GM18868 (cell line): ENCODE measurements around the gene PRDX1.

Source experiments
- ATAC-seq: cut with Tn5 transposase; IDR thresholded peaks from one replicate; pipeline ENCODE4 v1.9.1; 2021; ENCODE audit warnings: mild to moderate bottlenecking, moderate library complexity; ENCODE audit not compliant: unreplicated experiment

Gene PRDX1

DNA sequence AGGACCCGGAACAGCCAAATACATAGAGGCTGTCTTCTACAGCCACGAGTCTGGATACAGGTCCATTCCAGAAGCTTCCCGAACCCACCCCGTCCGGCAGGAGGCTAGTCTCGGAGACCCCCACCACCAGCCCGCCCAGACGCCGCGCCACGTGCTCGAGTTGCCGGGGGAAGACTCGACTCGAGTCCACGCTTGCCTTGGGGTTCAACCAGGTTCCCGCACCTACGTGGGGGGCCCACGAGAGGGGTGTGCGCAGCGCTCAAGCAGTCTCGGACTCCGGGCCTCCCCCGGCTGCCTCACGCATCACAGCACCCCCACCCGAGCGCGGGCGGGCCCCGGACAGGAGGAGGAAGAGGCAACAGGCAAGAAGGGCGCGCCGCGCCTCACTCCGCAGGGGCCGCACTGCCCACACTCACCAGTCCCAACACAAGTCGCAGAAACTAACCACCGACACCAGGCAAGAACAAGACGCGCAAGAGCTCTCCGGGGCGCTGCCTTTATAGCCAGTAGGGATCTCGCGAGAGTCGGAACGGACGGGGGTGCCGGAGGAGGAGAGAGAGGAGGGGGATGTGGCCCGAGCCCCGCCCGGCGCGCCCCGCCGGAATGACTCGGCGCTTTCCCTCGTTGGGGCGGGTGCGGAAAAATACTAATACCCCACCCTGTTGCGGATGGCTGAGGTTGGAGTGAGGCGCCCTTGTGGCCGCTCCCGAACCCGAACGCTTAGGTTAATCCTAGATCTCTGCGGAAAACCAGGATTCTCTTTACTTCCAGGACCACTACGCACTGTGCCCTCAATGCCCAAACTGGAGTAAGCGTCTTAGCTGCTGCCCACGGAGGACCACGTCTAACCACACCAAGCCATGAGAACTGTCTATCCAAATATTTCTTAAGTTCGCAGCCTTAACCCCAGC, at the start of gene PRDX1:
Gene PRDX1, minus strand, starts transcription at position 472 of the 911 bp plus-strand sequence. CDS start 2,841 bp downstream, outside the sequence.
- peak; percentile 76 for ATAC-seq

DNA sequence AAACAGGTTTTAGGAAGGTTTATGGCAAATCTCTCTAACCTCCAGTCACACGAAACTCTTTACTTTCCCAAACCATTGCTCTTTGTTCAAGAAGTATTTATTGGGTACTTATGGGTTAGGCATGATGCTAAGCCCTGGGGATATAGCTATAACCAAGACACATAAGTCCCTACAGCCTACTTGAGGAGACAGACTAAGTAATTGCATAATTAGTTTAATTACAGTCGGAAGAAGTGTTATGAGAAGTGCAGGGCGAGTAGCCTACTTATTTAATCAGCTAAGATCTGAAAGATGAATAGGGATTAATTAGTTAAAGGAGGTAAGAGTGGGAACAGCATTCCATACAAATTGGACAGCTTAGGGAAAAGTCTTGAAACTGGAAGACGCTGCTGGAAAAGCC, 48.9 kb upstream of the PRDX1 start:
- ATAC-seq, result no peak

DNA sequence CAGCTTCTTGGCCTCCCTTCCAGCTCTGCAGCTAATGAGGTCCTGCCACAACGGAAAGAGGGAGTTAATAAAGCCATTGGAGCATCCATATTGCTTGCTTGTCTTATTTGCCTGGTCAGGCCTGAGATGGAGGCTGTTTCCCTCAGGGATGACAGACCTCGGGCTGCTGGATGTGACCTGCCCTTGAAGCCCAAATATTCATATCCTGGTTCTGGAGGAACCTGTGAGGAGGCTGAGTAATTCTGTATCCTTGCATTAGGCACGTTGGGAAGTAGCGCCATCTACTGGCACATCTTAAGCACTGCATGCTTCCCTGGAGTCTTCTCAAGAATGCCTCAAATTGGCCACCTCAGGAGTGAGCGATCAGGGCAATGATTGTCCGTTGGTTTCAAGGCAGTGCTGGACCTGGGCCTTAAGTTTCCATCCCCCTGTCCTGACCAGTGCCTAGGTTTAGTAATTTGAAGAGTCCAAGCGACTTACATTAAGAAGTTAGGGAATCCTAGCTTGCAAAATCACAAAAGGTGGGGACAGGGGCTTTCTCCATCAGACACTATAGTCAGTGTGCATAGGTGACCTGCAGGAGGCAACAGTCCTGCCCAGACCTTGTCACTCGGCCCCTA, 48.4 kb upstream of the PRDX1 start:
- no peak for ATAC-seq

DNA sequence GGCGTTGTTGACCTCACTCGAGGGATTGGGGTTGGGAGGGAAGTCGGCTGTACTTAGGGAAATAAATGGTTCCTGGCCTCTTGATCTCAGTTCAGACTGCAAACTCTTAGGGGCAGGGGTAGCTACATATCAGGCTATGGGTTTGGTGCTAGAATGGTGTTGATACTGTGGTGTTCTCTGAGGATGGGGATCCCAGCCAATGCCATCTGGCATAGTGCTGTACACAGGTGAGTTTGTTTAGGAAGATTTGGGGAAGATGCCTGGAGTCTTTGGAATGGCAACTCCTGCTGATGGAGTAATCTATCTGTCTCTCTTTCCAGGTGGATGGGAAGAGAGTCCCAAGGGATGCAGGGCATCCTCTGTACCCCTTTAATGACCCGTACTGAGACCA, 47.9 kb upstream of the PRDX1 start:
- no peak for ATAC-seq

DNA sequence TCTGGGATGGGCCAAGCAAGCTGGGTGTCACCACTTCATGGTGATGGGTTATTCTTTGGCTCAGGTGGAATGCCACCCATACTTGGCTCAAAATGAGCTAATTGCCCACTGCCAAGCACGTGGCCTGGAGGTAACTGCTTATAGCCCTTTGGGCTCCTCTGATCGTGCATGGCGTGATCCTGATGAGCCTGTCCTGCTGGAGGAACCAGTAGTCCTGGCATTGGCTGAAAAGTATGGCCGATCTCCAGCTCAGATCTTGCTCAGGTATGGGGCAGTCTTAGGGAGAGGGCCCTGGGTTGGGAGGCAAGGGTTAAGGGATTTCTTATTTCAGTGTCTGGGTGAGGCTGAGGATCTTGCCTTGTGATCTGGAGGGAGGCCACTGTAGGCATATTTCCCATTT, 46.7 kb upstream of the PRDX1 start:
- ATAC-seq, result no peak

DNA sequence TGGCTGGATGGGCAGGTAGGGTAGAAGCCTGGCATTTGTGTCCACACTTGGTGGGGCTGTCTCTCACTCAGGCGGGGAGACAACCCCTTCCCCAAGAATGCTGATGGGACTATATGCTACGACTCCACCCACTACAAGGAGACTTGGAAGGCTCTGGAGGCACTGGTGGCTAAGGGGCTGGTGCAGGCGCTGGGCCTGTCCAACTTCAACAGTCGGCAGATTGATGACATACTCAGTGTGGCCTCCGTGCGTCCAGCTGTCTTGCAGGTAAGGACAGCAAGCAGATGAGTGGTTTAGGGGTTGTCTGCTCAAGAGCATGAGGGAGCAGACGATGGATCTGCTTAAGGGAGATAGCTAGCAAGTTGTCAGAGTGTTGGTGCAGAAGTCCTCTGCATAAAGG, 46.2 kb upstream of the PRDX1 start:
- no peak for ATAC-seq

DNA sequence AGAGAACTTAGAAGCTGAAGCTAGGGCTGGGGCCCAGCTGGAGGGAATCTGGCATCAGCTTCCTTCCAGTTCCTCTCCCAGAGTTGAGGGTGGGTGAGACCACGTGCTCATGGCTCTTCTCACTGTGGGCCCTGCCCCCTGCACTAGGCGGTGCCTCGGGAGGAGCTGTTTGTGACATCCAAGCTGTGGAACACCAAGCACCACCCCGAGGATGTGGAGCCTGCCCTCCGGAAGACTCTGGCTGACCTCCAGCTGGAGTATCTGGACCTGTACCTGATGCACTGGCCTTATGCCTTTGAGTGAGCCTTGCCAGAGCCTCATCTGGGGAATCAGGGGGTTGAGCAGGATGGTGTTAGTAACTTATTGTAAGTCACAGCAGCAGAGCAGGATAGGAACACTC, 45.0 kb upstream of the PRDX1 start:
- ATAC-seq, result no peak

DNA sequence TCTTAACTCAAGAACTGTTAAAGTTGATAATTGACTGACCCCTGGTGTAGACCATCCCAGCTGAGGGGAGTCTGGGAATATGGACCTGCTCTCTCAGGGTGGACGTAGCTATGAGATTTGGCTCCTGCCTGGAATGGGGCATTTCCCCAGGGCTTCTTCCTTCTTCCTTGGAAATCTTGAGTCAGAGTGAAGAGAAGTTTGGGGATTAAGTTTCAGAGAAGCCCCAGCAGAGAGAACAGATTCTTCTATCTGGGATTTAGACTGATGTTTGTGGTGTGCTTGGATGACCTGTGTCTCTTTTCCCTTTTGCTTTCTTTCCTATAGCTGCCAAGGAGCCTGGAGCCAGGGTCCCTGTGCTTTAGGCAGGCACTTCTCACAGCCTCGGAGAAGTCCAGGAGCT, 42.2 kb upstream of the PRDX1 start:
- ATAC-seq, result no peak

DNA sequence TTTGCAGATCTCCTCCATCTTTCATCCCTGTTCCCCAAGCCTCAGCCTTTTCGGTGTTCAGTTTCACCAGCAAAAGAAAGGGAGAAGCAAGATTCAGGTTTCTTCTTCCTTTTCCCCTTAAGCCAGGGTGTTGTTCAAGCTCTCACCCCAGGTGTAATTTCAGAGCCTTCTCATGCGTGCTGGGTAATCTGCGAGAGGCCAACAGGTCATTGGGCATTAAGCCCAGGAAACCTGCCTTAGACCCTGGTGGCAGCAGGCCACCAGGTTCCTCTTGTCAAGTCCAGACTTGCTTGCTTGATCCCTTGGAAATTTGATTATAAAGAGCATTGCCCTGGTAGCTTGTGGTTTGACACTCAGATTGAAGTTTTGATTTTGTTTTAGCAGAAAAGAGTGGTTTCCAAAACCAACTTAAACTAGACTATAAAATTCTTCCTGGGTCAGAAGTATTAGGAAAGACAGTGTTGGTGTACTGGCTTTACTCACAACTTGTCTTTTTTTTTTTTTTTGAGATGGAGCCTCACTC, 35.8 kb upstream of the PRDX1 start:
- no peak for ATAC-seq

DNA sequence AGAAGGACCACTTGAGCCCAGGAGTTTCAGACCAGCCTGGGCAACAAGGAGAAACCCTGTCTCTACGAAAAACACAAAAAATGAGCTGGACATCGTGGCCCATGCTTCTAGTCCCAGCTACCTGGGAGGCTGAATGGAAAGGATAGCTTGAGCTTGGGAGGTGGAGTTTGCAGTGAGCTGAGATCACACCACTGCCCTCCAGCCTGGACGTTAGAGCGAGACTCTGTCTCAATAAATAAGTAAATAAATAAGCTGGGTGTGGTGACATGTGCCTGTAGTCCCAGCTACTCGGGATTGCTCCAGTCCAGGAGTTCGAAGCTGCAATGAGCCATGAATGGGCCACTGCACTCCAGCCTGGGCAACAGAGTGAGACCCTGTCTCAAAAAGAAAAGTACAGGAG, 32.5 kb upstream of the PRDX1 start:
- no peak for ATAC-seq

DNA sequence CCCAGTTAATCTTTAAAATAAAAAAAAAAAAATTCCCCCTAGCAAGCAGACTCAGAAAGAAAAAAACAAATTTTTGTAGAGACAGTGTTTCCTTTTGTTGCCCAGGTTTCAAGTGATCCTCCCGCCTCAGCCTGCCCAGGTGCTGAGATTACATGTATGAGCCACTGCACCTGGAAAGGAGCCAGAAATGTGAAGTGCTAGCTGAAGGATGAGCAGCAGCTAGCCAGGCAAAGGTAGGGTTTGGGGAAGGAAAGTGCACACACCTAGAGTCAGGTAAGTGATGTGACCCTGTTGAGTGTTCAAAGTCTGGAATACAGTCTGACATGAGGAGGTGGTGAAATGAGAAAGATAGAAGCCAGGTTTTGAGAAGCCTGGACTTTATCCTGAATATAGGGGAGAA, 30.6 kb upstream of the PRDX1 start:
- ATAC-seq, result no peak

DNA sequence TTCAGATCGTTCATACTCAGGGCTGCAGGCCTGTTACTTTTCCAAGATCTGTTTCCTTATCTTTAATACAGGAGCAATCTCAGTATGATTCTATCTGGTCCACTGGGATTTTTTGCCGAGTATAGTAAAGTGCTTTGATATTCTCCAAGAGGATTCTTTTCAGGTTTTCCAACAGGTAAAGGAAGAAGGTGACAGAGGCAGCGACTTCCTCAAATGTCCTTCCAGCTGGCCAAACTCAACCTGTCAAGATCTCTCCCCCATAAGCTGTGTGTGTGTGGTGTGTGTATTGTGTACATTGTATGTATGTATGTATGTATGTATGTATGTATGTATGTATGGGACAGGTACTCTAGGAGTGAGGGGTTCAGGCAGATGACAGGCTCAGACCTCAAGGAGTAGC, 30.0 kb upstream of the PRDX1 start:
- no peak for ATAC-seq

DNA sequence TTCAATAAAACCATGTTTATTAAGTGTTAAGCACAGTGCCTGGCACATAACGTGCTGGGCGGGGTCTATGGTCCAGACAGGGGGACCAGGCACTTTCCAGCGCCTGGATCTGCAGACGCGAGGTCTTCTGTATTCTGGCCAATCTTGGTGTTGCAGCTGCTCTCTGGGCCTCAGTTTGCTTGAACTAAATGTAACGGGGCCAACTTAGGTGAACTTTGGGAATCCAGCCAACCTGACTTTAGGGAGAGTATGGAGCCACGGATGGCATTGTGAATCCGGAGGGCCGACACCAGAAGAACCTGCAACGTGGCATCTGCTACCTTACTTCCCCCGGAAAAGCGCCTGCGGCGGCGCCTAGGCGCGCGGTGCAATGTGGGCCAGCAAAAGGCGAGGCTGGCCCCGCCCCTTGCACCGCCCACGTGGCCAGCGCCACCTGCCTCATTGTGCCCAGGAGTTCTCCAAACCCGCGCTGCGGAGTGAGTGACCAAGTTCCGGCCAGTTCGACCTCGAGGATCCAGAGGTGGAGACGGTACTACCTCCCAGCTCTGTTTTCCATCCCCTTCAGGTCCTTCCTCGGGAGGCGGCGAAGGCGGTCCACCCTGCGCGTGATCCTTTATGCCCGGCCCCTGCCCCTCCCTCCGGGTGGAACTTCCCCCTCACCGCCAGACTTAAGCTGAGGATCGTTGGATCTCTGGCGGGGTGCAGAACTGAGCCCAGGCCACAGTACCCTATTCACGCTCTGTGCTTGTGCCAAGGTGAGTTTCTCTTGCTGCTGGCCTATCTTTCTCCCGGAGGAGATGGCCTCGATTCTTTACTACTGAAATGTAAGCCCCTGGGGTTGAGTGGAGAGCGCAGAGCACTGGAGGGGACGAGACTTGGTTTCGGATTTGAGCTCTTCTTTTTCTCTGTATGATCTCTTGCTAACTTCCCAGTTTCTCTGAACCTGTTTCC, 29.0 kb upstream of the PRDX1 start, which contains the start of gene AKR1A1:
Gene AKR1A1, plus strand, starts transcription at position 426 of the 951 bp plus-strand sequence. CDS start 10,969 bp downstream, outside the sequence.
- ATAC-seq, result peak; percentile 83

DNA sequence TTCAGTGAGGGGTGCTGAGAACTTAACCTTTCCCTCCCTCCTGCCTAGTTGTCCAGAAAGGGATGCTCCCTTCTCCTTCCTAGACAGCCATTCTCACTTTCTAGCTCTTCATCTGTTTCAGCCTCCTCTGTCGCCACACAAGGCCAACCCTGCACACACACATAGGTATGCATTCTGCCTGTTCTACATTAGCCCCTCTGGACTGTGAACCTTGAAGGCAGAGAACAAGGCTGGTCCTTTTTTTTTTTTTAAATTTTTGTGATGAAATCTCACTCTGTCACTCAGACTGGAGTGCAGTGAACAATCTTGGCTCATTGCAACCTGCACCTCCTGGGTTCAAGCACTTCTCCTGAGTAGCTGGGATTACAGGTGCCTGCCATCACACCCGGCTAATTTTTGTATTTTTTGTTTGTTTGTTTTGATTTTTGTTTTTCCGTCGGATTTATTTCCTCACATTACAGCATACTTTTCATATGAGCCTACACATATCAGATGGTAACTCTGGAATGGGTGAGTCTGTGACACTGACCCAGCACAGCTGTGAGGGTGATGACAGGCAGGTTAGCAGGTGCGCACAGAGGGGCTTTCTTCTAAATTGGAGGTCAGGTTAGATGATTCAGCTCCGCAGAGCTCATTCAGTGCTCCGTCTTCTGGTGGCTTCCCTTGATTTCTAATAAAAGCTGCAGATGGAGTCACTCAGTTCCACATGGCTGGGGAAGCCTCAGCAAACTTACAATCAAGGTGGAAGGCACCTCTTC, 24.0 kb upstream of the PRDX1 start:
- ATAC-seq, result peak; percentile 29

DNA sequence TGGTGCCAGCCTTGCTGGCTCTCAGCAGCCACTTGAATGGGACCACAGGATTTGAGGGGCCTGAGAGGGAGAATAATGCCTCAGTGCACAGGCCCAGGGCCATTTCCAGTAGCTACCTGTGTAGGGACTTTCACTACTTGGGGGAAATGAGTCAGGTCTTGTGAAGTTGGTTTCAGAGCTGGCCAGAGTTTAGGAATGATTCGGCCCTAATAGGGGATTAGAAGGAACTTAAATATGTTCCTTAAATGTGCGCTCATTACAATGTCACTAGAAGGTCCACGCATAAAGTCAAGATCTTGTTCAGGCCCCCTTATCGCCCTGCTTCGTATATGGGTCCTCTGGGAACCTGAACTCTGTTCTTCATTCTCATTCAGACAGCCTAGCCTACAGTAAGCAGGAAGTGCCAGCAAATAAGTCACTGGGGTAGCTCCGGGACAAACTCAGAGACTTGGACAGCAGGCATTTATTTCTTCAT, 23.4 kb upstream of the PRDX1 start:
- ATAC-seq, result peak; percentile 70

DNA sequence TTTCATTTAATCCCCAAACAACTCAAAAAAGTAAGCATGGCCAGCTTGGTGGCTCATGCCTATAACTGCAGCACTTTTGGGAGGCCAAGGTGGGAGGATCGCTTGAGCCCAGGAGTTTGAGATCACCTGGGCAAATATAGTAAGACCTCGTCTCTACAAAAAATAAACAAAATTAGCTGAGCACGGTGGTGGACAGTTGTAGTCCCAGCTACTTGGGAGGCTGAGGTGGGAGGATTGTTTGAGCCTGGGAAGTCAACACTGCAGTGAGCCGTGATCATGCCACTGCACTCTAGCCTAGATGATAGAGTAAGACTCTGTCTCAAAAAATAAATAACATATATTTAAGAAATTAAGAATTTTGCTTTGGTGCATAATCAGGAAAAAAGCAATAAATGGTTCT, 22.8 kb upstream of the PRDX1 start:
- ATAC-seq, result no peak

DNA sequence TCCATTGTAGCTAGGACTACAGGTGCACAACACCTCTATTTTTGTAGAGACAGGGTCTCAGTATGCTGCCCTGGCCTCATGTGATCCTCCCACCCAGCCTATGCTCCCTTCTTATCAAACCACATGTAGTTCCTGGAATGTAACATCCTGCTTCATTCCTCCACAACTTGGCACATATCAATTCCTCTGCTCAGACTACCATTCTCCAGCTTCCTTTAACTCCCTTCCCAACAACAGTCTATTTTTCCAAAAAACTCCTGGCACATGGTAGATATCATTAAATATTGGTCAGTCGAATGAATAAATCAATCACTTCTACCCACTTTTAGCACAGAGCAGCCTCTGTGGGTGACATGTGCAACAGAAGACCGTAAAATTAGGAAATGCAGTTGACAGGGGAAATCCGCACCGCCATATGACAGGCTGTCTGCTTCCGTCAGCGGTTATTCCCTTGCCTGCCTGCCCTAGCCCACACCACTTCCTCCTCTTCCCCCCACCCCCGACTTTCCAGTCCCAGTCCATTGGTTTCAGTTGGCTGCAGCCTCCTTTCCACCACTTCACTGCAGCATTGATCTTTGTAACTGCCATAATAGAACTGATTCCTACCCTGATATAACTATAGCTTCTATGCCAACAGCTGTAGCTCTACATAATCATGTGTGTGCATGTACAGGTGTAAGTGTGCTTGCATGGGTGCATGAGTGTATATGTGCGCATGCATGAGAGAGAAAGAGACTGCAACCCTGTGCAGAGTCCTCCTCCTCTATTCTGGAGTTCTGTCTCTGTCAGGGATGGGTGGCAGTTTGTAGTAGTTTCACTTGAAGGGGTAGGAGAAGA, 22.1 kb upstream of the PRDX1 start:
- ATAC-seq, result peak; percentile 52

DNA sequence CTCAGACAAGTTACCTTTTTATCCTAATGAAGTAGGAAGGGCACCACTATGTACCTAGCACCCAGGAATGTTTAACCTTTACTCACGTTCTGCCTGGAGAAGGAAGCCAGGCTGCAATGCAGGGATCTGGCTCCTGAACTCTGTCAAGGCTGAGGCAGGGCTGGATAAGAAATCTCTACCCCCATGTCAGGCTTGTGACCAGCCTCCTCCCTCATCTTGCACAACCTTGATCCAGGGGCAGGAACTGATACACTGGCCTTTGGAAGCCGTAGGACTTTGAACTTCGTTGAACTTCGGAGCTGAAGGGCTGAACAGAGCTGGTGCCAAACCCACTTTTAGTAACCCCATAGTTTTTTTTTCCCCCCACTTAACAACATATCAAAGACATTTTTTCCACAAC, 20.9 kb upstream of the PRDX1 start:
- ATAC-seq, result no peak

DNA sequence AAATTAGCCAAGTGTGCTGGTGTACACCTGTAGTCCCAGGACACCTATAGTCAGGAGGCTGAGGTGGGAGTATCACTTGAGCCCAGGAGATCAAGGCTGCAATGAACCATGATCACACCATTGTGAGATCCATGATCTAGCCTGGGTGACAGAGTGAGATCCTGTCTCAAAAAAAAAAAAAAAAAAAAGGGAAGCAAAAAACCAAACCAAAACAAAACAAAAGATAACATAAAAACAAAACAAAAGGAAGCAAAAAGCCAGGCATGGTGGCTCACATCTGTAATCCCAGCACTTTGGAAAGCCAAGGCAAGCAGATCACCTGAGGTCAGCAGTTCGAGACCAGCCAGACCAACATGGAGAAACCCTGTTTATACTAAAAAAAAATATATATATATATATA, 19.5 kb upstream of the PRDX1 start:
- no peak for ATAC-seq
